GM18526 (cell line): ENCODE measurements around the gene PODN.

Experiments
- POLR2A ChIP-seq: IDR thresholded peaks from 3 replicates; pipeline ENCODE4 v1.6.1; 2011; ENCODE audit not compliant: insufficient read length; ENCODE audit errors: extremely low read depth

The PODN gene

DNA sequence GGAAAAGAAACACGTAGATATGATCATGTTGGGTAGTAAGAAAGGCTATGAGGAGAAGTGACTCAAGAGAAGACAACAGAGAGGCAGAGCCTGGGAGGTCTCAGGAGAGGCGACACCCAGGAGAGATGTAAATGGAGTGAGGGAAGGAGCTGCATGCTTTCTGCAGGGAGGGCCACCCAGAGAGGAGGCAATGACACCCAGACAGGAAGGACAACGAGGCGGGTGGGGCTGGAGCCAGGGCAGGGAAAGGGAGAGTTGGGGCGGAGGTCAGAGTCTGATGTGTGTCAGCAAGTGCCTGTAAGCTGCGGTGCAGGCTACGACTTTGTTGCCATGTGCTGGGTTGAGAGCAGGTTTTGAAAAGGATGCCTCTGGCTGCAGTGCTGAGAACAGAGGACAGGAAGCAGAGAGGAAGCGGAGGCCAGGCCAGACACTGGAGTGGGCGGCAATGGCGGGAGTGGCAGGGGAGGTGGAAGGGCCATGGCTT, 49.1 kb downstream of the PODN start:
- no peak for TF ChIP-seq POLR2A

DNA sequence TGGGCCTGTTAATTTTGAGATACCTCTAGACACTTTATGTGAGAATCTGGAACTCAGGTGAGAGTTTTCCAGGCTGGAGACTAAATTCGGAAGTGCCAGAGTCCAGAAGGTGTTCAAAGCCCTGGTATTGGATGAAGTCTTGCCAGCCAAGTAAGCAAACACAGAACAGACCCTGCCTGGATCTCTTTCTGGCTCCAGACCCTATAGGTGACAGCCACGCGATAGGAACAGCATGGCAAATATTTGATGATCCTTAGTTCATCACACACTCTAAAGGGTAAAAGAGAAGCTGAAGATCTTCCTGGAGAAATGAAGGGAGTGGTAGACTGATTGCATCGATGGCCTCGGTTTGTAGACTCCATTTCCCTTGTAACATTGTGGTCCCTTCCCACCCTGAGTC, 49.7 kb downstream of the PODN start:
- TF ChIP-seq POLR2A = no peak

DNA sequence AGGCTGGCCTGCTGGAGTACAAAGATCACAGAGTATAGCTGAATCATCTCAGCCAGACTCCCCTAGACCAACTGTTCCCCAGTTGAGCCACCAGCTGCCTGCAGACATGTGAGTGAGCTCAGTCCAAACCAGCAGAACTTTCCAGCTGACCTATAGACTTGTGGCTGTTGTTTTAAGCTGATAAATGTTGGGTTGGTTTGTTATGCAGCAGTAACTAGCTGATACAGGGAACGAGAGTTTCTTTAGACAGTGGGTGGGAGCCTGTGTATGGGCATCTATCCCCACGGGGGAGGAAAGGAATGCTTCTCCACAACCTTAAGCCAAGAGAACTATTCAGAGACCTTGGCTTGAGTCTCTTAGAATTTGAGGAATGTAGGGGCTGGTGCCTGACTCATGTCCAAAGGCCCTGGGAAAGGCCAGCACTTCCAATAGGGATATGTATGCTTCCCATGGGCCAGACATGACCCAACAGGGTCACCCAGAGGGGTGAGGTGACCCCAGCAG, 50.3 kb downstream of the PODN start:
- TF ChIP-seq POLR2A = no peak

DNA sequence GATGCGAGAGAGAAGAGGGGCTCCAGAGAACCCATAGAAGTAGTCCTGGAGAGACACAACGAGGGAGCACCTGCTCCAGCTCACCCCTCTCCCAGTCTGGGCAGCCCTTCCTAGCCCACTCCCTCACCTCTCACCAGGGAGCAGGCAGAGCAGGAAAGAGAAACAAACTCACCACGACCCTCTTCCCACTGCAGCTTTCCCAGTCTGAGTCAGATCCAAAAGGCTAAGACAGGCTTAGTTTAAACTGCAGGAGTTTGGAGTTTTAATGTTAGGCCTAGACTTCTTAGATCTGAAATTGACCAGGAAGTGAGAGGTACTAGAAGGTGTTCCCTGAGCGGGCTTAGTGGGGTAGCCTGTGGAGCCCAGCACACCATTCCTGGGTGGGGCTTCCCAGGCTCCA, 50.8 kb downstream of the PODN start:
- TF ChIP-seq POLR2A = no peak

DNA sequence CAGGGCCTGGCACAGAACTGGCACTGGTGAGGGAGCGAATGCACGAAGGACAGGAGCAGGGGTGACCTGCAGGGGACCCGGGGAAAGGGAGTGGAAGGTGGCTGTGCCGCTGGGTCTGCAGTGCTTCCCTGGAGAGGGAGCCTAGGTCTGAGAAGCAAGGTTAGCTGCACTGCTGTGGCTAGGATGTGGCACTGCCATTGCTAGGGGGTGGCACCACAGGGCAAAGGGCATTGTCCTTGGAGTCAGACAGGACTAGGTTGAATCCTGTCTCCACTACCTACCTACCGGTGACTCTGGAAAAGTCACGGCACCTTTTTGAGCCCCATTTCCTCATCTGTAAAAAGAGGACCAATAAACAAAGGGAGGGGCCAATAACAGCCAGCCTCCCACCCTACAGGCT, 52.1 kb downstream of the PODN start:
- no peak for TF ChIP-seq POLR2A

DNA sequence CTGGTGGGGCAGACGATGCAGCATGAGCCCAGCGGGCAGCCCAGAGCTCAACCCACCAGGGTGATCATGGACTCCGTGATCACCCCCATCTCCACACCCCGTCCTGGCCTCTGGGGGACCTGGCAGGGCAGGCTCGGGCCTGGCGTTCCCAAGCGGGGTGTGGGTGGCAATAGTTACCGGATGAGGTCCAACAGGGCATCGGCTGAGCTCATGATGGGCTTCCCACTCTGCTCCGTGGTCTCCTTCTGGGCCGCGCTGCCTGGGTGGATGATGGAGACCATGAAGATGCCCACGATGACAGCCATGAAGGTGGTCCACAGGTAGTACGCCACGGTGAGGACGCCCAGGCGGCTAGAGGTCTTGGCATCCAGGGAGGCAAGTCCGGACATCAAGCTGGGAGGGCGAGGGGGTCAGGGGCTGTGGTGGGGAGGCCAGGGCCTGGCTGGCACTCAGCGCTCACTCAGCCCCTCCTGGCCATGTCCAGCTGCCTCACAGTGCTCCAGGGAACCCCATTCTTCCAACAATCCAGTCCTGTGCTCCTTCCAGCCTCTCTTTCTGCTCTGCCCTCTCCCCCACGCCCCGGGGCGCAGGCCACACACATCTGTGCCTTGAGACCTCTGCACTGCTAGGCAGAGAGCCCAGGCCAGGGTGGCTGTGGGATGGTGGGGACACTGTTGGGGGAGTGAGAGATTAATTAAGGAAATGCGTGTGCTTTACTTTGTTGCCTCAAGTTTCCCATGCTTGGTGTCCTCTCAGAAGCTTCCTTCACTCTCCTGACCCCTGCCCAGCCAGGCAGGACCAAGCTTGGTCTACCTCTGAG, 52.8 kb downstream of the PODN start:
- TF ChIP-seq POLR2A = no peak

DNA sequence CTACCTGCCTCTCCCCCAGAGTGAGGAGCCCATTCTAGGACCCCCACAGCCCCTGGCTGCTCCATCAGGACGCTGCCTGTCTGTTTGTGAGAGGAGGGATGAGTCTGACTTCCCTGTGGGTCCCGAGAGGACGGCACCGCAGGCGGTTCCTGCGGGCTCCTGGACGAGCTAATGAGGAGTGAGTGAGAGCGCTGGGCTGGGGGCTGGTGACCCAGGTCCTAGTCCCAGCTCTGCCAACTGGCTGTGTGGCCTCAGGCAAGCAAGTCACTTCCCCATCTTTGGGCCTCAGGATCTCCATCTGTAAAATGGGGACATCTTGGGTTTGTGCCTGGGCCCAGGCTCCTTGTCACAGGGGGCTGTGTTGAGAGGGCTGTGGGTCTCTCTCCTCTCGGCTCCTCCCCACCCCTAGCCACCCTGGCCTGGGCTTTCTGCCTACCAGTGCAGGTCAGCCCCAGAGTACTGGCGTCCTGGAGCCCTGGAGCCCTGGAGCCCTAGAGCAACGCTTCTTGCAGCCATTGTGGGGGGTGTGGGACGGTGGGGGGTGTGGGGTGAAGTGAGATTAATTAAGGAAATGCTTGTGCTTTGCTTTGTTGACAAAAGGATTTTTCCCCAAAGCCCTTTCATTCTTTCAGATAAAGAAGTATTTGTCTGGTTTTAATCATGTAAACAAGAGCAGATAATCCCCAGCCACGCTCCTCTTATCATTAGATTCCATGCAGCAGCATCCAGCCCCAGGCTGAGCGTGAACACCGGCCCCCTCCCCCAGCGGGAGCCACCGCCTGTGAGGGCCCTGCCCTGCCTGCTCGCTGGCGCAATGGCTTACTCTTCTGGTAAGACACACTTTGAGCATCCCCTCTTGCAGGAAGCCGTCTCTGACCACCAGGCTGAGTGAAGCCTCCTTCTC, 53.6 kb downstream of the PODN start:
- no peak for TF ChIP-seq POLR2A

DNA sequence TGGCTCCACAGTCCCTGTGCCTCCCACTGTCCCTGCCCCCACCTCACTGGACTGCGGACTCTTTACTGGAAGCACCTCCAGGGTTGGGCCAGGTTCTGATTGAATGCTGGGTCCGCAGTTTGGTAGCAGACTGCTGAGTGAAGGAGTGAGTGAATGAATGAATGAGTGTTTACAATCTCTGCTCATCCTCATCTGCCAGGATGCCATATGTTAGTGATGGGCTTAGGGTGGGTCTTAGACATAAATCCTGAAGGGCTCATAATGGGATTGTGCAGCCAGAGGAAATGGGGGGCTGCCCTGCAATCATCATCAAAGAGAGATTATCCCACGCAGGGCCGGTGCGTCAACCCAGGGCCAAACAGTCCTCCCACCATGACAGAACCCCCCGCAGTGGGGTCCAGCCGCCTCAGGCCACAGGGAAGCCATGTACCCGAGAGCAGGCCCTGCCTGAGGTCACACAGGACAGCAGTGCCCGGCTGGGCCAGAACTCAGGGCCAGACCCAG, 54.3 kb downstream of the PODN start:
- no peak for TF ChIP-seq POLR2A

DNA sequence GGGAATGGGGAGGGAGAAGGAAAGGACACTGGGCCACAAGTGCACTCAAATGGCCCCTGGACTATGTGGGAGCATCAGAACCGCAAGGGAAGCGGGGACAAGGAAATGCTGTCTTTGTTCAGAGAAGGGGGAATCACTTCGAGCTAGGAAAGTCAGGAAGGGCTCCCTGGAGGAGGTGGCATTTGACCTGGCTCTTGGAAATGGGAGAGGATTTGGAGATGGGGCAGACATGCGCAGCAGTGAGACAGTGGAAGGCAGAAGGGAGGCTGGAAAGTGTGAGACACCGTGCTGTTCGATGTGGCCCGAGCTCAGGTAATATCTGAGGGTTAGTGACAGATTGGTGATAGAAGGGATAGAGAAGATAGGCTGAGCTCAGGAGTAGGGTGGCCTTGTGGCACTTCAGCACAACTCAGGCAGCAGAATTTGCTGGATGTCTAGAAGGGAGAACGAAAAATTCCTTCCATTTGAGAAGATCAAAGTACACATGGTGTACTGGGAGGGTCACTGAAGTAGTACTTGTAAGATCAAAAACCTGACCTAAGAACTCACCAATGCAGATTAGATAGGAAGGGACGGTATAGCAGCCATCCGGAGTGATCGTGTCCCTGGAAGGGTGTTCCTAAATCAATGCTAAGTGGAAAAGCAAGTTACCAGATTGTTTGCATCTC, 55.1 kb downstream of the PODN start:
- no peak for TF ChIP-seq POLR2A

DNA sequence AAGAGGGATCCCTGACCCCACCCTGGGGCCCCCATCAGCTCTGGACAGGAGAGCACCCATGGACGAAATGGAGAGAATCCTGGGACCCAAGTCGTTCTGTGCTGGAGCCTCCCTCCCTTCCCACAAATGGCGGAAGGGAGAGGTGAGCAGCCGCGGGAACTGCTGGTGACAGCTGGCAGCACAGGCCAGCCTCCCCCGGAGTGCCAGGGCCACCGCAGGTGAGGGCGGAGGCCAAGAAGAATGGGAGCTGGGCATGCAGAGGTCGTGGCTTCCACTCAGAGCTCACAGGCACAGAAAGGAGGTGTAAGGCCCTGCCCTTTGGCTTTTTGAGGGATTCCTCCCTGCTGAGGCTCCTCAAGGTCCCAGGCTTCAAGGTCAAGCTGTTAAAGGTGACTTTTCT, 55.8 kb downstream of the PODN start:
- no peak for TF ChIP-seq POLR2A

DNA sequence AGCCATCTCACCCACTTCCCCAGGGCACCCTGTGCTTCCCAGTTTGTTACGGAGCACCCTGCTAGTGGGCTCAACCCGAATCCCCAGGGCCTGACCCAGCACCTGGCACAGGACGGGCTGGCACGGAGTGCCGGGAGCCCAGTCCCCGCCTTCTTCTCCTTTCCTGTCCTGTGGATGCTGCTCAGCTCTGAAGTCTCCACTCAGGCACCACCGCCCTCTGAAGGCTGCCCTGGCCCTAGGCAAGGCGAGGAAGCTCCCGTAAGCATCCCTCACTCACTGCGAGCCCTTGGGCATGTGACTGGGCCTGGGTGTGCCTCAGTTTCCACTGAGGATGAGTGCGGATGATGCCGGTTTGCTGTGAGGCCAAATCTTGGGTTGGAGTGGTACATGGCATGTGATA, 58.6 kb downstream of the PODN start:
- TF ChIP-seq POLR2A = no peak

DNA sequence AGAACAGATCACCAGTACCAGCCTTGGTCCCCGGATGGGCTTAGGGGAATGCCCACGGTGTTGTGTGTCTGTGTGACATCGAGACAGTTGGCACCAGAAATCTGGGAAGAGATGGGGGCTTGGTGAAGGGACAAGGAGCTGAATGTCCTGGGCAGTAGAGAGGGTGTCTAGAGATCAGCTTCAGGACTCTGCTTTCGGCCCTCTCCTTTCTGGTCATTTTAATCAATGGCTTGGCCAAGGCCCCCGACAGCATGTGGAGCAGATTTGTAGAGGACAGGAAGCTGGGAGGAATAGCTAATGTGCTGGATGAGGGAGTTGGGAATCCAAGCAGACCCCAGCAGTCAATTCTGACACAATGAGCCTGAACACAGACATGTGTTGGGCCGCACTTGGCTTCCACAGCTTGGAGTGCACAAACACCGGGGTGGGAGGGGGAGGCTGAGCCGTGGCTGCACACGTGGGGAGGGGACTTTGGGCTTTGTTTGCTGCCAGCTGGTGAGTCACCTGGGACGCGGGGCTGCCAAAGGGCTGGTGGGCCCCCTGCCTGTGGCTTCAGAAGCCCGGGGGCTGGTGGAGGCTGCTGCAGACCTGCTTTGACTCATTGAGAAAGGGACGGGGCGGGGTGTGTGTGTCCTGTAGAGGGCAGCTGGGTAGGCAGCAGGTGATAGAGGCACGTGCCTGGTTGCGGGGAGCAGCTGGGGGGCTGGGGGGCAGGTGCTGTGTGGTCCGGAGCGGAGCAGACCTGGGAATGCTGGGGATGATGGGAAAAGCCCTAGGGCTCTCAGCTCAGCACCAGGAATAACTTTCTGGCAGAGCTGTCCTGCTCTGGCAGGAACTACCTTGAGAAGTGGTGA, 59.5 kb downstream of the PODN start:
- no peak for TF ChIP-seq POLR2A

DNA sequence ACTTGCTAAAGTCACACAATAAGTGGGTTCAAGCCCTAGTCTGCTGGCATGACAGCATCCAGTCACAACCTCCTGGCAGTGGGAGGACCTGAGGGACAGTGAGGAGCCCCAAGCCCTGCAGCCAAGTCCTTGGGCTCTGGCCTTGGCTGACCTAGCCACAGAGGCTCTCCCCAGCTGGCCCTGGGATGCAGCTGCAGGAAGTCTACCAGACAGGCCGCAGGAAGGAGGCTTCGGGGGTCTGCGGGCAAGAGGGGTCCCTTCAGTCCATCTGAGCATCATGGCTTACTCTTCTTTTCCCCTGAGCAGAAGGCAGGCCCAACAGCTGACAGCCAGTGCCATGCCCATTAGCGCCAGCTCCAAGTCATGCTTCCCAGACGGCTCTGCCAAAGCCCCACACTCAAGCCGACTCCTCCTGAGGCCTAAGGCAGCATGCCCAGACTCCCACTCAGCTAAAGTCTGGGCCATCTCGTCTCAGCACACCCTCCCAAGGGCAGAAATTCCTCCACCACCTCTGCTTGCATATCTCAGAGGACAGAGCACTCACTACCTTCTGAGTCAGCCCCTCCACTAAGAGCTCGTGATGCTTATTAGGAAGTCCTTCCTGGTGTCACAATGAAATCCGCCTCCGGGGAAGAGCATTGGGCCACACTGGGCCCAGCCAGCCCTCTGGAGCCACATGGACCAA, 60.3 kb downstream of the PODN start:
- no peak for TF ChIP-seq POLR2A

DNA sequence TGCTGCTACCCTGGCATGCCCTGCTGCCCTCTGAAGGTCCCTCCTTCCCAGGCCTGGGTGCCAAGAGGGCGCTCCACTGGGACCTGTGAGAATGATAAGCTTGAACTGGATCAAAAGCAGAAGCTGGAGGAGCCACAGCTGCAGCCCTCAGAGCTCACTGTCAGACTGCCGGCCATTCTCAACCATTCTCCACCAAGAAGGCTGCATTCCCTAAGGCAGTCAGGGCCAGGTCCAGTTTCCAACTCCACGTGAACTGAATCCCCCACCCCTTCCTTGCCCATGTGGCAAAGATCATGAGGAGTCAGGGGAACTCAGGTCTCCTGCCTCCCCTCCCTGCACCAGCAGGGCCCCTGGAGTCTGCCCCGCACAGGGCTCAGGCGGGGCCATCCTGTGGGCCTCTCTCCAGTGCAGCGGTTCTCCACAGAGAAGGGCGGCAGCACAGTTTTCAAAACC, 61.0 kb downstream of the PODN start:
- no peak for TF ChIP-seq POLR2A
